Astrocyte (in vitro differentiated cells and primary cell): Measurements from ENCODE around the gene SRBD1. TPM values are rescaled to one million over a fixed set of nuclear protein-coding genes. Genes with fewer than 3 reads are reported as not detected.

ENCODE experiments used
- DNase-seq: peaks from one replicate; pipeline ENCODE4 v3.0.0-alpha.2; 2010; ENCODE audit warnings: low read depth
- FAIRE-seq: peaks from 2 replicates; lab custom pipeline; 2011; peaks lifted over from hg19 to GRCh38; lab: Jason Lieb, UNC
- H2AFZ ChIP-seq: 2 replicates; pipeline ENCODE4 v1.6.0; 2012; ENCODE audit warnings: low read depth, low read length, inconsistent platforms
- H3K27ac ChIP-seq: 2 replicates; pipeline ENCODE4 v1.5.1; 2011; ENCODE audit warnings: low read depth, low read length, inconsistent platforms
- H3K27me3 ChIP-seq: 2 replicates; pipeline ENCODE4 v1.6.0; 2011; ENCODE audit warnings: low read length, inconsistent platforms; ENCODE audit not compliant: insufficient read depth
- H3K36me3 ChIP-seq: 2 replicates; pipeline ENCODE4 v1.5.1; 2011; ENCODE audit warnings: low read length, inconsistent platforms; ENCODE audit not compliant: insufficient read depth
- H3K4me1 ChIP-seq: 2 replicates; pipeline ENCODE4 v1.5.1; 2011; ENCODE audit warnings: low read length, inconsistent platforms; ENCODE audit not compliant: insufficient read depth
- H3K4me2 ChIP-seq: 2 replicates; pipeline ENCODE4 v1.6.0; 2012; ENCODE audit warnings: low read length, inconsistent platforms
- H3K4me3 ChIP-seq: 2 replicates; pipeline ENCODE4 v1.5.1; 2011; ENCODE audit warnings: low read depth, mild to moderate bottlenecking, low read length, inconsistent platforms; ENCODE audit not compliant: insufficient read depth
- H3K79me2 ChIP-seq: 2 replicates; pipeline ENCODE4 v1.6.0; 2012; ENCODE audit warnings: mild to moderate bottlenecking, low read length, inconsistent platforms; ENCODE audit not compliant: insufficient read depth
- H3K9ac ChIP-seq: 2 replicates; pipeline ENCODE4 v1.6.0; 2012; ENCODE audit warnings: mild to moderate bottlenecking, low read length, inconsistent platforms
- H3K9me3 ChIP-seq: 2 replicates; pipeline ENCODE4 v1.5.1; 2012; ENCODE audit warnings: low read depth, mild to moderate bottlenecking, low read length, inconsistent platforms; ENCODE audit not compliant: insufficient read depth
- H4K20me1 ChIP-seq: 2 replicates; pipeline ENCODE4 v1.6.0; 2012; ENCODE audit warnings: low read length, inconsistent platforms; ENCODE audit not compliant: insufficient read depth
- H3K27ac Mint-ChIP-seq: one replicate; pipeline ENCODE4 v1.8.0; 2021; ENCODE audit warnings: mild to moderate bottlenecking, mixed read lengths; ENCODE audit not compliant: unreplicated experiment
- H3K27me3 Mint-ChIP-seq: one replicate; pipeline ENCODE4 v1.8.0; 2021; ENCODE audit warnings: low read depth, mixed read lengths; ENCODE audit not compliant: unreplicated experiment
- H3K36me3 Mint-ChIP-seq: one replicate; pipeline ENCODE4 v1.8.0; 2021; ENCODE audit warnings: low read depth, mixed read lengths; ENCODE audit not compliant: unreplicated experiment
- H3K4me1 Mint-ChIP-seq: one replicate; pipeline ENCODE4 v1.8.0; 2021; ENCODE audit warnings: low read depth, mixed read lengths; ENCODE audit not compliant: unreplicated experiment
- H3K4me3 Mint-ChIP-seq: one replicate; pipeline ENCODE4 v1.8.0; 2021; ENCODE audit warnings: mild to moderate bottlenecking, moderate library complexity, mixed read lengths; ENCODE audit not compliant: unreplicated experiment
- H3K9me3 Mint-ChIP-seq: one replicate; pipeline ENCODE4 v1.8.0; 2021; ENCODE audit warnings: mild to moderate bottlenecking, mixed read lengths; ENCODE audit not compliant: unreplicated experiment
- EZH2 ChIP-seq: IDR thresholded peaks from 2 replicates; pipeline ENCODE4 v1.6.1; 2012; ENCODE audit warnings: mild to moderate bottlenecking, low read length, inconsistent platforms; ENCODE audit not compliant: insufficient read depth
- total RNA-seq: library from RNA; stranded (reverse); gene quantifications from 2 replicates; pipeline ENCODE4 v1.2.1, GENCODE V29; 2021
- TF ChIP-seq, protein P1 (sequence below): IDR thresholded peaks from 2 replicates; pipeline ENCODE4 v1.5.1; 2011; ENCODE audit warnings: low read depth, mild to moderate bottlenecking, inconsistent platforms, low read length, moderate library complexity; ENCODE audit not compliant: insufficient read depth

Gene SRBD1
- total RNA-seq, 1 donor from 2014 or later, result 9.3 TPM

DNA sequence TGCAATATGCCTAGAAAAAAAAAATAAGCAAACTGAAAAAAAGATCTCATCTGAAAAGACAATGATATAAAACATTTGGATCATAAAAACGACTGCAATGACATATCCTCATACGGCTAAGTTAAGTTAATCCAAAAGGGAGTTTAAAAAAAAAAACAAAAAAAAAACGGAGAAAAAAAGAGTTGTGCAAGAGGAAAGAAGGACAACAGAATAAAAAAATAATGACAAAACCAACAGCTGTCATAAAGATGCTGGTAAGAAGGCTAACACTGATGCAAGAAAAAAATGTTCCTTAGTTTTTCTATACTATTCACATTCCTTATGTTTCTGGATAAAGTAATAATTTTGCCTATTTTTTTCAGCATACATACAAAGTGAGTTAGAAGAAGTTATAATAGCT lies 192.5 kb downstream of the SRBD1 start:
- no peak overlapping the region for H3K27ac Mint-ChIP-seq
- no peaks in the 10 kb centered on the region for H3K27me3 Mint-ChIP-seq
- TF ChIP-seq, protein P1, sequence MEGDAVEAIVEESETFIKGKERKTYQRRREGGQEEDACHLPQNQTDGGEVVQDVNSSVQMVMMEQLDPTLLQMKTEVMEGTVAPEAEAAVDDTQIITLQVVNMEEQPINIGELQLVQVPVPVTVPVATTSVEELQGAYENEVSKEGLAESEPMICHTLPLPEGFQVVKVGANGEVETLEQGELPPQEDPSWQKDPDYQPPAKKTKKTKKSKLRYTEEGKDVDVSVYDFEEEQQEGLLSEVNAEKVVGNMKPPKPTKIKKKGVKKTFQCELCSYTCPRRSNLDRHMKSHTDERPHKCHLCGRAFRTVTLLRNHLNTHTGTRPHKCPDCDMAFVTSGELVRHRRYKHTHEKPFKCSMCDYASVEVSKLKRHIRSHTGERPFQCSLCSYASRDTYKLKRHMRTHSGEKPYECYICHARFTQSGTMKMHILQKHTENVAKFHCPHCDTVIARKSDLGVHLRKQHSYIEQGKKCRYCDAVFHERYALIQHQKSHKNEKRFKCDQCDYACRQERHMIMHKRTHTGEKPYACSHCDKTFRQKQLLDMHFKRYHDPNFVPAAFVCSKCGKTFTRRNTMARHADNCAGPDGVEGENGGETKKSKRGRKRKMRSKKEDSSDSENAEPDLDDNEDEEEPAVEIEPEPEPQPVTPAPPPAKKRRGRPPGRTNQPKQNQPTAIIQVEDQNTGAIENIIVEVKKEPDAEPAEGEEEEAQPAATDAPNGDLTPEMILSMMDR, result no peak
- TF ChIP-seq EZH2, result no peak
- no peaks in the 10 kb centered on the region for H3K79me2 ChIP-seq
- no peak overlapping the region for H3K27ac ChIP-seq
- H3K27me3 ChIP-seq, result no peaks in the 10 kb centered on the region
- no peaks in the 10 kb centered on the region for H3K4me1 Mint-ChIP-seq
- no peaks in the 10 kb centered on the region for H3K36me3 Mint-ChIP-seq
- H3K9me3 Mint-ChIP-seq, result no peaks in the 10 kb centered on the region
- no peak overlapping the region for H3K4me3 Mint-ChIP-seq
- H3K36me3 ChIP-seq, result peaks cover 6% of the 10 kb centered on the region
- FAIRE-seq, result no peak
- no peaks in the 10 kb centered on the region for H3K9me3 ChIP-seq
- no peak overlapping the region for H3K4me2 ChIP-seq
- H2AFZ ChIP-seq, result no peak overlapping the region
- no peak for DNase-seq
- no peaks in the 10 kb centered on the region for H4K20me1 ChIP-seq
- no peaks in the 10 kb centered on the region for H3K4me1 ChIP-seq
- no peak overlapping the region for H3K4me3 ChIP-seq
- H3K9ac ChIP-seq, result no peak overlapping the region

DNA sequence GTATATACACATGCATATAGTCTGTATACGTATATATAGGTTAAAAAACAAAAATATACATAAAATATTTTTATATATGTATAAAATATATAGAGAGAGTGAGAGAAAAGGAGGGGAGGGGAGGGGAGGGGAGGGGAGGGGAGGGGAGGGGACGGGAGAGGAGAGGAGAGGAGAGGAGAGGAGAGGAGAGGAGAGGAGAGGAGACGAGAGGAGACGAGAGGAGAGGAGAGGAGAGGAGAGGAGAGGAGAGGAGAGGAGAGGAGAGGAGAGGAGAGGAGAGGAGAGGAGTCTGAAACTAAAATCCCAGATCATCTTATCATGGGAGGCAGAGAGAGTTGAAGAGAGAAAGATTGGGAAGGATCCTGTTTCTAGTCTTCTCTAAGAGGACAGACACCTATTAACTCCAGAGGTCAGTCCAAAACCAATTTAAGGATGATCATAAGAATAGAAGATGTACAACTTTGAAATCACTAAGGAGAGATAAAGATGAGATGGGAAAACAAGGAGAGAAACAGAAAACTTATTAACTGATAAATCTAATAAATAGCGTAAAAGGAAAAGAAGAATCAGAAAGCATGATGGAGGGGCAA lies 195.4 kb downstream of the SRBD1 start:
- Mint-ChIP-seq H3K9me3 (no peaks in the 10 kb centered on the region), H3K27ac (no peak overlapping the region), H3K36me3 (no peaks in the 10 kb centered on the region), H3K4me1 (no peaks in the 10 kb centered on the region), H3K4me3 (no peak overlapping the region), H3K27me3 (no peaks in the 10 kb centered on the region)
- H3K4me2 ChIP-seq, result no peak overlapping the region
- DNase-seq (no peak), FAIRE-seq (no peak)
- H3K4me1 ChIP-seq, result no peaks in the 10 kb centered on the region
- H3K4me3 ChIP-seq, result no peak overlapping the region
- no peak overlapping the region for H3K9ac ChIP-seq
- H3K79me2 ChIP-seq, result no peaks in the 10 kb centered on the region
- H2AFZ ChIP-seq, result no peak overlapping the region
- no peak overlapping the region for H3K27ac ChIP-seq
- peaks cover 6% of the 10 kb centered on the region for H3K36me3 ChIP-seq
- H3K9me3 ChIP-seq, result no peaks in the 10 kb centered on the region
- H3K27me3 ChIP-seq, result no peaks in the 10 kb centered on the region
- no peaks in the 10 kb centered on the region for H4K20me1 ChIP-seq
- TF ChIP-seq EZH2, result no peak
- TF ChIP-seq, protein P1, result no peak

DNA sequence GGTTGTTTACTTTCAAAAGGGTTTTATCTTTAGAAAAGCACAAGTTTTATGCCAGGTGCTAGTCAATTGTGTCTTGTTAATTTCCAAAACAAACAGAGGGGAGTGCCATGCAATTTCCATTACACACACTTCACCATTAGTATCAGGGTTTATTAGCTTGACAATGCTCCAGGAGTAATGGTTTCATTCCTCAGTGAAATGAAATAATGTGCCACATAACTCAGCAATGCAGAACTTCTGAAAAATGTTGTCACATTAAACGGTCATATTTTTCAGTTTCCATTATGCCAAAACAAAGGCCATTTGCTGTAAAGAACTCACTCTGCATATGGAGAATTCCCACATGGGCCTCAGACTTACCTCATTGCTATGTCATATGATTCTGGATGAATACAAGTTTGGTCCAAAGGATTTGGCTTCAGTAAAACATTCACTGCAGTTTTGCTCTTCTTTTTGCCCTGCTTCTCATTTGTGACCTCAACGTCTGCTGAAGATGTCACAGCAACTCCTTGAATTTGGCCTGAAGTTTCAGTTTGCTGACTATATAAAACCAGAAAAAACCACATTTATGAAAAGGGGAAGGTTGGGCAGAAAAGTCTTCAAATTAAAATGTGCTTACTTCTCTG lies 198.2 kb downstream of the SRBD1 start:
- peak; percentile 16 for DNase-seq
- Histone ChIP-seq H4K20me1 (no peaks in the 10 kb centered on the region), H3K27ac (no peak overlapping the region), H3K27me3 (no peaks in the 10 kb centered on the region), H3K79me2 (no peaks in the 10 kb centered on the region), H3K36me3 (peaks cover 1% of the 10 kb centered on the region), H3K4me2 (no peak overlapping the region), H3K4me1 (no peaks in the 10 kb centered on the region), H3K9me3 (no peaks in the 10 kb centered on the region), H2AFZ (no peak overlapping the region), H3K9ac (no peak overlapping the region), H3K4me3 (no peak overlapping the region)
- no peaks in the 10 kb centered on the region for H3K9me3 Mint-ChIP-seq
- H3K36me3 Mint-ChIP-seq, result no peaks in the 10 kb centered on the region
- TF ChIP-seq, protein P1, result no peak
- TF ChIP-seq EZH2, result no peak
- peaks cover 6% of the 10 kb centered on the region for H3K4me1 Mint-ChIP-seq
- H3K4me3 Mint-ChIP-seq, result no peak overlapping the region
- no peaks in the 10 kb centered on the region for H3K27me3 Mint-ChIP-seq
- FAIRE-seq, result no peak
- H3K27ac Mint-ChIP-seq, result no peak overlapping the region
